ENCODE measurements around the gene SLC35F6.
A peak's percentile ranks its signal among the peaks of the same experiment; 100 is the strongest.
"Not testable (repeated sequence)": the region's sequence is repeated elsewhere in the genome, so short reads cannot be mapped to it uniquely, and the experiment has no call there.

The SLC35F6 gene

GRCh38 chr2:26756337-26756736 lies 7.7 kb upstream of the SLC35F6 start:
- no peak for DNase-seq (ENCODE audit: low spot score)

GRCh38 chr2:26757873-26758789 lies 6.0 kb upstream of the SLC35F6 start:
- DNase-seq (ENCODE audit: low spot score): peak; percentile 85

GRCh38 chr2:26758790-26759321 lies 5.2 kb upstream of the SLC35F6 start:
- no peak for DNase-seq (ENCODE audit: low spot score)

GRCh38 chr2:26759845-26760244 lies 4.2 kb upstream of the SLC35F6 start:
- no peak for DNase-seq (ENCODE audit: low spot score)

GRCh38 chr2:26760991-26761390 lies 3.1 kb upstream of the SLC35F6 start:
- not testable (repeated sequence) for DNase-seq (ENCODE audit: low spot score)

- DNase-seq (ENCODE audit: low spot score): no peak
These were observed 1.1 kb upstream of the SLC35F6 start for GRCh38 chr2:26763019-26763418.

GRCh38 chr2:26764906-26765305 lies 822 bp downstream of the SLC35F6 start:
- no peak for DNase-seq (ENCODE audit: low spot score)

- no peak for DNase-seq (ENCODE audit: low spot score)
These were observed 1.6 kb downstream of the SLC35F6 start for GRCh38 chr2:26765475-26766200.

- DNase-seq (ENCODE audit: low spot score): no peak
These were observed 3.0 kb downstream of the SLC35F6 start for GRCh38 chr2:26767129-26767528.

- DNase-seq (ENCODE audit: low spot score): no peak
These were observed 3.9 kb downstream of the SLC35F6 start for GRCh38 chr2:26767894-26768487.

- DNase-seq (ENCODE audit: low spot score): peak; percentile 33
These were observed 4.6 kb downstream of the SLC35F6 start for GRCh38 chr2:26768759-26769088.

GRCh38 chr2:26769089-26769761 lies 5.1 kb downstream of the SLC35F6 start:
- DNase-seq (ENCODE audit: low spot score): peak; percentile 12

- peak; percentile 42 for DNase-seq (ENCODE audit: low spot score)
These were observed 7.0 kb downstream of the SLC35F6 start for GRCh38 chr2:26770986-26771586.

- DNase-seq (ENCODE audit: low spot score): peak; percentile 52
These were observed 8.2 kb downstream of the SLC35F6 start for GRCh38 chr2:26772064-26773001.

GRCh38 chr2:26776195-26776800 lies 12.2 kb downstream of the SLC35F6 start:
- no peak for DNase-seq (ENCODE audit: low spot score)

- DNase-seq (ENCODE audit: low spot score): no peak
These were observed 14.0 kb downstream of the SLC35F6 start for GRCh38 chr2:26778098-26778497.

GRCh38 chr2:26778507-26778906 lies 14.4 kb downstream of the SLC35F6 start:
- DNase-seq (ENCODE audit: low spot score): no peak

- DNase-seq (ENCODE audit: low spot score): no peak
These were observed 16.2 kb downstream of the SLC35F6 start for GRCh38 chr2:26780203-26780760.

- no peak for DNase-seq (ENCODE audit: low spot score)
These were observed 19.0 kb downstream of the SLC35F6 start for GRCh38 chr2:26782876-26783704.

Data from LoVo (cell line).